ENCODE data around the gene DSTN.

The DSTN gene

DNA sequence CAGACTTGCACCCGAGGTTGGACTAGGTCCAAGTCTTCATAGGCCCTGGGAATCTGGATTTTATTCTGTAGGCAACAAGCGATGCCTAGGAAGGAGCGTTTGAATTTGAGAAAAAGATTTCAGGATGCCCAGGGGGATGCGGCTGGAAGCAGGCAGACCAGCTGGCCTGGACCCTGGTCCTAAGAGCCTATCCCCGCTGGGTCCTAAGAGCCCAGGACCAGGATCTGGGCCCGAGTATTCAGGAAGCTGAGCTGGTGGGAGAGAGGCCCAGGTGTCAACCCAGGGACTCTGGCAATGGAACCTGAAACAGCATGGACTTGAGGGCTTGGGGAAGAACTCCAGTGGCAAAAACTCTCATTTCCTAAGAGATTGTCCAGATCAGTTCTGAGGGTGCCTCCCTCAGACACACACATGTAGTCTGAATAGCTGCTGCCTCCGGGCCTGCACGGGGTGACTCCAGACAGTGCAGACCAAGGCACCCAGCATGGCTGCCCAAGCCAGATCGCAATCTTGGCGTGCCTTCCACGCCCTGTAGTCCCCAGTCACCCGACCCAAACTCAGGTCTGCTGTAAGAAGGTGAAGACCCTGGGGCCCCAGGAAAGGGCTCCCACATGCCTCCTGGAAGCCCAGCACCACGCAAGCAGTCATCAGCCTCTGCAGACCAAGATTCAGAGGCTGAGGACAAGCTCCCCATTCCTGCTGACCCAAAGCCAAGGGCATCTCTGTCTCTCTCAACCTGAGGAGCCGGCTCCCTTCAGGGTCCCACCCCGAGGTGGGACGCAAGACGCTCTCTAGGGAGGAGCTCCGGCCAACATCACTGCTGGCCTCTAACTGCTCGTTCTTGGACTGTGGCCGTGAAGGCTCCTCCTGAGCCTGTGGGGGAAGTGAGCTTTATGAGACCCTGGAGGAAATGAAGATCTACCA, 77.8 kb downstream of the DSTN start (continued):
- TF ChIP-seq POU6F1 (CRISPR knock-in tag; IDR thresholded peaks at IDR 0.05; ENCODE audit: borderline replicate concordance, low read depth): no peak
- TF ChIP-seq SNAI2 (CRISPR knock-in tag; IDR thresholded peaks at IDR 0.05): no peak

DNA sequence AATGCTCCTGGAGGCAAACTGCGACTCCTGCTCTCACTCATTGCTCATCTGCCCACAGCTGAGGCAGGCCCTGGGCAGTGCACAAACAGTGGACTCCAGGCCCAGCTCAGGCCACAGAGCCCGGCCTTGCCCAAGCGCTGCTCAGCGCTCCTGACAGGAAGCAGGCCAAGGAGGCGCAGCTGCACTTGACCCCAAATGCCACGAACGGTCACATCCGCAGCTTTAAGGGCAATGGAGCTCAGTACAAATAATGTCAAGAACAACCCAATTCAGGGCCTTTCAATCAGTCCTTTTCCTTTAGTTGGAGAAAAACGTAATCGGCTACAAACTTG, 78.4 kb downstream of the DSTN start:
- ATAC-seq: no peak
- no peak for TF ChIP-seq ARNTL (CRISPR knock-in tag; IDR thresholded peaks at IDR 0.05; ENCODE audit: borderline replicate concordance, low read depth)
- TF ChIP-seq TOX (CRISPR knock-in tag; IDR thresholded peaks at IDR 0.05; ENCODE audit: borderline replicate concordance): no peak
- TF ChIP-seq ZFP3 (CRISPR knock-in tag; IDR thresholded peaks at IDR 0.05): no peak
- no peak for TF ChIP-seq CREB5 (CRISPR knock-in tag; IDR thresholded peaks at IDR 0.05; ENCODE audit: low read depth)
- no peak for TF ChIP-seq RARB (CRISPR knock-in tag; IDR thresholded peaks at IDR 0.05)
- TF ChIP-seq ISL1 (CRISPR knock-in tag; IDR thresholded peaks at IDR 0.05): no peak

DNA sequence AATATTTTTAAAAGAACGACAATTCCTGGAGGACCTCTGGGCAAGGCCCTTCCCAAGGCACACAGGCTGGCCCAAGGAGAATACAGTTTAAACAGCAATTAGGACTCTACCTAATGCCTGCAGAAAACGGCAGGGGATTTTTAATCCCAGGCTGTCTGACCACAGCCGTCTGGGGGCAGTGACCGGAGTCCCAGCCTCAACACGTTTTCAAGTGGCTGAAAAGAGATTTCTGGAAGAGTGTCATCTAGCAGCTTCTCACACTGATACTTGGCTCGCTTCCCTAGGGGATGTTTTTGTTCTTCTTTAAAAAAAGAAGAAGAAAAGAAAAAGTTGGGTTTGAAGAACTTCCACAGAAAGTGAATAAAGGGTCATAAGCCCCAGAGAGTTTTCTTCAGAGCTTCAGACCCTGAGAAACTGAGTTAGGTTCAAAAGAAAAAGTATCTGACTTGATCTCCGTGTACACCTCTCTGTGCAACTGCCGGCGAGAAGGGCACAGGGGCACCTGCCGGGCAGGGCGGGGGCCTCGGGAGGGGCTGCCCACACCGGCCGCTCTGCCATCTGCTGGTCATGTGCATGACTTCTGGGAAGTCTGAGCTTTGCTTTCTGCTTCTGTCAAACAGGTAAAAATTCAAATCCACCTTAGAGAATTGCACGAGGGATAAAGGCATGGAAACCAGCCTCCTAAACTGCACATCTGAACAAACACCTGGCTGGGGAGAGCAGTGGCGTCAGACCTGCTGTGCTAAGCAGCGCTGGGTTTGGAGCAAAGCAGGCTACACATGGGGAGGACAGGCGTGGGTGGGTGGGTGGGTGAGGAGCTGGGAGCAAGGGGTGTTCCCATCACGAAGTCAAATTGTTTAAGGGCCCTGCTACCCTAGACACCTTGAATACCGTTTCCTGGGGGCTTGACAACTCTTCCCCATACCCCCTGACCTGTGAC, 79.2 kb downstream of the DSTN start:
- TF ChIP-seq ARNTL (CRISPR knock-in tag; IDR thresholded peaks at IDR 0.05; ENCODE audit: borderline replicate concordance, low read depth) (no peak), SNAI2 (CRISPR knock-in tag; IDR thresholded peaks at IDR 0.05) (no peak), BACH2 (CRISPR knock-in tag; IDR thresholded peaks at IDR 0.05; ENCODE audit: borderline replicate concordance) (no peak), POU6F1 (CRISPR knock-in tag; IDR thresholded peaks at IDR 0.05; ENCODE audit: borderline replicate concordance, low read depth) (no peak), ZC3H10 (CRISPR knock-in tag; IDR thresholded peaks at IDR 0.05) (no peak), GLIS3 (CRISPR knock-in tag; IDR thresholded peaks at IDR 0.05) (no peak), ZNF8 (CRISPR knock-in tag; IDR thresholded peaks at IDR 0.05) (no peak), TCF4 (CRISPR knock-in tag; IDR thresholded peaks at IDR 0.05; ENCODE audit: borderline replicate concordance) (no peak), ZNF565 (CRISPR knock-in tag; conservative IDR thresholded peaks at IDR 0.05; ENCODE audit: low read depth) (no peak), ZFP3 (CRISPR knock-in tag; IDR thresholded peaks at IDR 0.05) (no peak), CSDC2 (CRISPR knock-in tag; IDR thresholded peaks at IDR 0.05) (no peak), OSR1 (CRISPR knock-in tag; IDR thresholded peaks at IDR 0.05) (no peak), PPARA (CRISPR knock-in tag; IDR thresholded peaks at IDR 0.05; ENCODE audit: borderline replicate concordance) (no peak), TOX (CRISPR knock-in tag; IDR thresholded peaks at IDR 0.05; ENCODE audit: borderline replicate concordance) (no peak), ESRRG (CRISPR knock-in tag; IDR thresholded peaks at IDR 0.05) (no peak), CREB5 (CRISPR knock-in tag; IDR thresholded peaks at IDR 0.05; ENCODE audit: low read depth) (no peak), RARB (CRISPR knock-in tag; IDR thresholded peaks at IDR 0.05) (no peak)
- TF ChIP-seq, protein P1, sequence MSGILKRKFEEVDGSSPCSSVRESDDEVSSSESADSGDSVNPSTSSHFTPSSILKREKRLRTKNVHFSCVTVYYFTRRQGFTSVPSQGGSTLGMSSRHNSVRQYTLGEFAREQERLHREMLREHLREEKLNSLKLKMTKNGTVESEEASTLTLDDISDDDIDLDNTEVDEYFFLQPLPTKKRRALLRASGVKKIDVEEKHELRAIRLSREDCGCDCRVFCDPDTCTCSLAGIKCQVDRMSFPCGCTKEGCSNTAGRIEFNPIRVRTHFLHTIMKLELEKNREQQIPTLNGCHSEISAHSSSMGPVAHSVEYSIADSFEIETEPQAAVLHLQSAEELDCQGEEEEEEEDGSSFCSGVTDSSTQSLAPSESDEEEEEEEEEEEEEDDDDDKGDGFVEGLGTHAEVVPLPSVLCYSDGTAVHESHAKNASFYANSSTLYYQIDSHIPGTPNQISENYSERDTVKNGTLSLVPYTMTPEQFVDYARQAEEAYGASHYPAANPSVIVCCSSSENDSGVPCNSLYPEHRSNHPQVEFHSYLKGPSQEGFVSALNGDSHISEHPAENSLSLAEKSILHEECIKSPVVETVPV (CRISPR knock-in tag; IDR thresholded peaks at IDR 0.05): no peak
- TF ChIP-seq, protein P2, sequence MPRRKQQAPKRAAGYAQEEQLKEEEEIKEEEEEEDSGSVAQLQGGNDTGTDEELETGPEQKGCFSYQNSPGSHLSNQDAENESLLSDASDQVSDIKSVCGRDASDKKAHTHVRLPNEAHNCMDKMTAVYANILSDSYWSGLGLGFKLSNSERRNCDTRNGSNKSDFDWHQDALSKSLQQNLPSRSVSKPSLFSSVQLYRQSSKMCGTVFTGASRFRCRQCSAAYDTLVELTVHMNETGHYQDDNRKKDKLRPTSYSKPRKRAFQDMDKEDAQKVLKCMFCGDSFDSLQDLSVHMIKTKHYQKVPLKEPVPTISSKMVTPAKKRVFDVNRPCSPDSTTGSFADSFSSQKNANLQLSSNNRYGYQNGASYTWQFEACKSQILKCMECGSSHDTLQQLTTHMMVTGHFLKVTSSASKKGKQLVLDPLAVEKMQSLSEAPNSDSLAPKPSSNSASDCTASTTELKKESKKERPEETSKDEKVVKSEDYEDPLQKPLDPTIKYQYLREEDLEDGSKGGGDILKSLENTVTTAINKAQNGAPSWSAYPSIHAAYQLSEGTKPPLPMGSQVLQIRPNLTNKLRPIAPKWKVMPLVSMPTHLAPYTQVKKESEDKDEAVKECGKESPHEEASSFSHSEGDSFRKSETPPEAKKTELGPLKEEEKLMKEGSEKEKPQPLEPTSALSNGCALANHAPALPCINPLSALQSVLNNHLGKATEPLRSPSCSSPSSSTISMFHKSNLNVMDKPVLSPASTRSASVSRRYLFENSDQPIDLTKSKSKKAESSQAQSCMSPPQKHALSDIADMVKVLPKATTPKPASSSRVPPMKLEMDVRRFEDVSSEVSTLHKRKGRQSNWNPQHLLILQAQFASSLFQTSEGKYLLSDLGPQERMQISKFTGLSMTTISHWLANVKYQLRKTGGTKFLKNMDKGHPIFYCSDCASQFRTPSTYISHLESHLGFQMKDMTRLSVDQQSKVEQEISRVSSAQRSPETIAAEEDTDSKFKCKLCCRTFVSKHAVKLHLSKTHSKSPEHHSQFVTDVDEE (CRISPR knock-in tag; IDR thresholded peaks at IDR 0.05): no peak
- ATAC-seq: peak; percentile 34; the same call in 1 of the 3 replicates
